ENCODE results near the gene DUSP3. TPM values are rescaled to one million over a fixed set of nuclear protein-coding genes. Genes with fewer than 3 reads are reported as not detected.

The DUSP3 gene
- total RNA-seq, 2 experiments from 2014 or later, result 9.0 to 9.8 TPM

GRCh38 chr17:43788540-43788939 is 9.8 kb upstream of the DUSP3 start:
- BruUV-seq (replicated peaks), result no TSS peak

GRCh38 chr17:43787728-43788127 is 9.0 kb upstream of the DUSP3 start:
- DNase-seq (ENCODE audit: low spot score), result no peak
- ChIA-PET CTCF (ENCODE audit: unreplicated experiment) (no interaction called here), POLR2A (no interaction called here)
- H3K4me1 ChIP-seq (ENCODE audit: insufficient read depth, low read length, poor library complexity, severe bottlenecking), result no peaks in the 10 kb centered on the region
- no peaks in the 10 kb centered on the region for H3K9me3 ChIP-seq (ENCODE audit: low read length)
- intact Hi-C loops (cut with micrococcal nuclease; ENCODE audit: unreplicated experiment), result no loop called here
- H3K9me2 ChIP-seq (ENCODE audit: insufficient read depth, low read length), result no peaks in the 10 kb centered on the region
- no TSS peak for BruUV-seq (replicated peaks)
- H3K27ac ChIP-seq (ENCODE audit: low read depth, low read length, poor library complexity, severe bottlenecking), result no peak overlapping the region
- H4K20me1 ChIP-seq (ENCODE audit: insufficient read depth, low read length), result no peaks in the 10 kb centered on the region
- no peaks in the 10 kb centered on the region for H3K36me3 ChIP-seq (ENCODE audit: insufficient read depth, low read length)
- no peak overlapping the region for H3K4me3 ChIP-seq (ENCODE audit: low read depth, low read length, poor library complexity, severe bottlenecking)
- TF ChIP-seq EZH2phosphoT487 (IDR thresholded peaks at IDR 0.05; ENCODE audit: borderline replicate concordance, low read depth, low read length) (no peak), CTCF (conservative IDR thresholded peaks at IDR 0.05; ENCODE audit: low read length) (no peak)
- no peak overlapping the region for H2AFZ ChIP-seq (ENCODE audit: low read length)
- no peaks in the 10 kb centered on the region for H3K79me2 ChIP-seq (ENCODE audit: insufficient read depth, low read depth, low read length)
- no peak overlapping the region for H3K4me2 ChIP-seq (ENCODE audit: low read length)

More at GRCh38 chr17:43788540-43788939, 9.8 kb upstream of the DUSP3 start:
- no peaks in the 10 kb centered on the region for H3K4me1 ChIP-seq (ENCODE audit: insufficient read depth, low read length, poor library complexity, severe bottlenecking)
- H4K20me1 ChIP-seq (ENCODE audit: insufficient read depth, low read length), result no peaks in the 10 kb centered on the region
- no peaks in the 10 kb centered on the region for H3K79me2 ChIP-seq (ENCODE audit: insufficient read depth, low read depth, low read length)
- no peak for DNase-seq (ENCODE audit: low spot score)
- no peak overlapping the region for H3K4me2 ChIP-seq (ENCODE audit: low read length)
- H2AFZ ChIP-seq (ENCODE audit: low read length), result no peak overlapping the region
- POLR2A ChIA-PET, result interaction anchor here (0.5 kb wide), 2 partner anchors 1004 to 1277 kb away, joined by 3 to 4 read pairs; no protein-coding TSS in a partner anchor
- H3K27ac ChIP-seq (ENCODE audit: low read depth, low read length, poor library complexity, severe bottlenecking), result no peak overlapping the region
- H3K9me2 ChIP-seq (ENCODE audit: insufficient read depth, low read length), result no peaks in the 10 kb centered on the region
- CTCF ChIA-PET (ENCODE audit: unreplicated experiment), result no interaction called here
- TF ChIP-seq EZH2phosphoT487 (IDR thresholded peaks at IDR 0.05; ENCODE audit: borderline replicate concordance, low read depth, low read length), result no peak
- TF ChIP-seq CTCF (conservative IDR thresholded peaks at IDR 0.05; ENCODE audit: low read length), result no peak
- H3K9me3 ChIP-seq (ENCODE audit: low read length), result no peaks in the 10 kb centered on the region
- H3K36me3 ChIP-seq (ENCODE audit: insufficient read depth, low read length), result no peaks in the 10 kb centered on the region
- H3K4me3 ChIP-seq (ENCODE audit: low read depth, low read length, poor library complexity, severe bottlenecking), result no peak overlapping the region
- intact Hi-C loops (cut with micrococcal nuclease; ENCODE audit: unreplicated experiment), result no loop called here

- H3K4me3 ChIP-seq (ENCODE audit: low read depth, low read length, poor library complexity, severe bottlenecking), result no peak overlapping the region
Observed at GRCh38 chr17:43784628-43785101, 5.9 kb upstream of the DUSP3 start.

More at GRCh38 chr17:43784628-43785101, 5.9 kb upstream of the DUSP3 start:
- H3K9me3 ChIP-seq (ENCODE audit: low read length), result no peaks in the 10 kb centered on the region
- peaks cover under 1% of the 10 kb centered on the region for H3K4me1 ChIP-seq (ENCODE audit: insufficient read depth, low read length, poor library complexity, severe bottlenecking)
- H3K4me2 ChIP-seq (ENCODE audit: low read length), result no peak overlapping the region
- no peaks in the 10 kb centered on the region for H3K9me2 ChIP-seq (ENCODE audit: insufficient read depth, low read length)
- intact Hi-C loops (cut with micrococcal nuclease; ENCODE audit: unreplicated experiment), result no loop called here
- CTCF ChIA-PET (ENCODE audit: unreplicated experiment), result no interaction called here
- H4K20me1 ChIP-seq (ENCODE audit: insufficient read depth, low read length), result no peaks in the 10 kb centered on the region
- H3K36me3 ChIP-seq (ENCODE audit: insufficient read depth, low read length), result no peaks in the 10 kb centered on the region
- no peaks in the 10 kb centered on the region for H3K79me2 ChIP-seq (ENCODE audit: insufficient read depth, low read depth, low read length)
- no peak for DNase-seq (ENCODE audit: low spot score)
- H3K27ac ChIP-seq (ENCODE audit: low read depth, low read length, poor library complexity, severe bottlenecking), result no peak overlapping the region
- BruUV-seq (replicated peaks), result no TSS peak
- POLR2A ChIA-PET, result no interaction called here
- H2AFZ ChIP-seq (ENCODE audit: low read length), result no peak overlapping the region
- TF ChIP-seq CTCF (conservative IDR thresholded peaks at IDR 0.05; ENCODE audit: low read length), result no peak
- no peak for TF ChIP-seq EZH2phosphoT487 (IDR thresholded peaks at IDR 0.05; ENCODE audit: borderline replicate concordance, low read depth, low read length)
